WERI-Rb-1 (cell line): ENCODE results near the gene LILRB1.
"Not testable (repeated sequence)": the region's sequence is repeated elsewhere in the genome, so short reads cannot be mapped to it uniquely, and the experiment has no call there.

Source experiments
- DNase-seq: peaks from one replicate; pipeline ENCODE4 v3.0.0-alpha.2; 2020
- H3K27ac ChIP-seq: fragments of 250-450 bp; sonication (Bioruptor Pico); 2 replicates; pipeline ENCODE4 v1.5.1; 2020; ENCODE audit warnings: mild to moderate bottlenecking, moderate library complexity
- H3K27me3 ChIP-seq: fragments of 250-450 bp; sonication (Bioruptor Pico); 2 replicates; pipeline ENCODE4 v1.5.1; 2021; ENCODE audit warnings: mild to moderate bottlenecking, low read depth, moderate library complexity; ENCODE audit not compliant: insufficient read depth, severe bottlenecking
- H3K36me3 ChIP-seq: fragments of 250-450 bp; sonication (Bioruptor Pico); 2 replicates; pipeline ENCODE4 v1.5.1; 2020; ENCODE audit warnings: mild to moderate bottlenecking, moderate library complexity
- H3K4me3 ChIP-seq: 2 replicates; pipeline ENCODE4 v1.5.1; 2011; ENCODE audit warnings: low read depth, mild to moderate bottlenecking, control low read depth, low read length
- H3K9me3 ChIP-seq: fragments of 250-450 bp; sonication (Bioruptor Pico); 2 replicates; pipeline ENCODE4 v1.5.1; 2021; ENCODE audit warnings: mild to moderate bottlenecking, moderate library complexity; ENCODE audit not compliant: severe bottlenecking
- TF ChIP-seq, protein P1 (sequence below): IDR thresholded peaks from 2 replicates; pipeline ENCODE4 v1.5.1; 2011; ENCODE audit warnings: low read depth, mild to moderate bottlenecking, control low read depth, inconsistent platforms, low read length

The LILRB1 gene

GRCh38 chr19:54677217-54677616 is 46.9 kb downstream of the LILRB1 start:
- TF ChIP-seq, protein P1, sequence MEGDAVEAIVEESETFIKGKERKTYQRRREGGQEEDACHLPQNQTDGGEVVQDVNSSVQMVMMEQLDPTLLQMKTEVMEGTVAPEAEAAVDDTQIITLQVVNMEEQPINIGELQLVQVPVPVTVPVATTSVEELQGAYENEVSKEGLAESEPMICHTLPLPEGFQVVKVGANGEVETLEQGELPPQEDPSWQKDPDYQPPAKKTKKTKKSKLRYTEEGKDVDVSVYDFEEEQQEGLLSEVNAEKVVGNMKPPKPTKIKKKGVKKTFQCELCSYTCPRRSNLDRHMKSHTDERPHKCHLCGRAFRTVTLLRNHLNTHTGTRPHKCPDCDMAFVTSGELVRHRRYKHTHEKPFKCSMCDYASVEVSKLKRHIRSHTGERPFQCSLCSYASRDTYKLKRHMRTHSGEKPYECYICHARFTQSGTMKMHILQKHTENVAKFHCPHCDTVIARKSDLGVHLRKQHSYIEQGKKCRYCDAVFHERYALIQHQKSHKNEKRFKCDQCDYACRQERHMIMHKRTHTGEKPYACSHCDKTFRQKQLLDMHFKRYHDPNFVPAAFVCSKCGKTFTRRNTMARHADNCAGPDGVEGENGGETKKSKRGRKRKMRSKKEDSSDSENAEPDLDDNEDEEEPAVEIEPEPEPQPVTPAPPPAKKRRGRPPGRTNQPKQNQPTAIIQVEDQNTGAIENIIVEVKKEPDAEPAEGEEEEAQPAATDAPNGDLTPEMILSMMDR: no peak
- DNase-seq: no peak
- Histone ChIP-seq H3K27ac (no peak overlapping the region), H3K4me3 (no peak overlapping the region), H3K36me3 (no peaks in the 10 kb centered on the region), H3K27me3 (peaks cover 60% of the 10 kb centered on the region), H3K9me3 (no peaks in the 10 kb centered on the region)

DNA sequence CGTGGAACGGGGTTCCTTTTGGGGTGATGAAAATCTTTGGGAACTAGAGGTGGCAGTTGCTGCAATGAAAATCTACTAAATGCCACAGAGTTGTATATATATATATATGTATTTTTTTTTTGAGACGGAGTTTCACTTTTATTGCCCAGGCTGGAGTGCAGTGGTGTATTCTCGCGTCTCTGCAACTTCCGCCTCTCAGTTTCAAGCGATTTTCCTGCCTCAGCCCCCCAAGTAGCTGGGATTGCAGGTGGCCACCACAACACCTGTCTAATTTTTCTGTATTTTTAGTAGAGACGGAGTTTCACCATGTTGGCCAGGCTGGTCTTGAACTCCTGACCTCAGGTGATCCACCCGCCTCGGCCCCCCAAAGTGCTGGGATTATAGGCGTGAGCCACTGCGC is 51.3 kb downstream of the LILRB1 start:
- H3K9me3 ChIP-seq, DNase-seq, H3K27ac ChIP-seq, H3K36me3 ChIP-seq, H3K4me3 ChIP-seq: not testable (repeated sequence)
- peaks cover 53% of the 10 kb centered on the region for H3K27me3 ChIP-seq

- TF ChIP-seq, protein P1: no peak
- Histone ChIP-seq H3K4me3 (no peak overlapping the region), H3K9me3 (peaks cover 2% of the 10 kb centered on the region), H3K36me3 (no peaks in the 10 kb centered on the region), H3K27me3 (peaks cover 56% of the 10 kb centered on the region), H3K27ac (no peak overlapping the region)
- no peak for DNase-seq
These were observed 52.1 kb downstream of the LILRB1 start for GRCh38 chr19:54682306-54682856.

- DNase-seq: no peak
- Histone ChIP-seq H3K9me3 (peaks cover 2% of the 10 kb centered on the region), H3K27me3 (peaks cover 58% of the 10 kb centered on the region), H3K36me3 (no peaks in the 10 kb centered on the region), H3K27ac (no peak overlapping the region), H3K4me3 (no peak overlapping the region)
- TF ChIP-seq, protein P1: no peak
These were observed 54.2 kb downstream of the LILRB1 start for GRCh38 chr19:54684527-54684926.
